HG03469 (cell line): ENCODE measurements around the gene CYP2D6.
"Not testable (repeated sequence)": the region's sequence is repeated elsewhere in the genome, so short reads cannot be mapped to it uniquely, and the experiment has no call there.

Experiments used
- ATAC-seq: cut with Tn5 transposase; IDR thresholded peaks from one replicate; pipeline ENCODE4 v1.9.1; 2021; ENCODE audit warnings: mild to moderate bottlenecking, moderate library complexity, moderate number of reproducible peaks; ENCODE audit not compliant: unreplicated experiment

The CYP2D6 gene

GRCh38 chr22:42158456-42159132 lies 28.0 kb upstream of the CYP2D6 start:
- no peak for ATAC-seq

DNA sequence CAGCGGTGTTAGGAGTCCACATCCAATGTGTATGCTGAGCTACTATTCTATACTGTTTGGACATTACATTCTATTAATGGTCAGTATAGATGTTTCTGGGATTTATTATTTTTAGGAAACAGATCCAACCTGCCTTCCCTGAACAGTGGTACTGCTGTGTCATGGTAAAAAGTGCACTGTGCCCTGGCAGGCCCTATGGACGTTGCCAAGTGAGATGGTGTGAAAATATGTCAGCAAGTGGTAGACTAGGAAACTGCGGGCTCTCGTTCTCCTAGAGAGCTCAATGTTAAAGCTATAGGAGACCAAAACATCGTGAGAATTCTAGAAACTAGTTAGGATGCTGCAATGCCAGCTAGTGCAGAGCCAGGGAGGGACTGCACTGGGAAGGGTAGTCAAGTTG lies 26.0 kb upstream of the CYP2D6 start:
- ATAC-seq, result no peak

GRCh38 chr22:42156121-42156520 lies 25.5 kb upstream of the CYP2D6 start:
- ATAC-seq, result no peak

GRCh38 chr22:42155053-42155543 lies 24.5 kb upstream of the CYP2D6 start:
- no peak for ATAC-seq

DNA sequence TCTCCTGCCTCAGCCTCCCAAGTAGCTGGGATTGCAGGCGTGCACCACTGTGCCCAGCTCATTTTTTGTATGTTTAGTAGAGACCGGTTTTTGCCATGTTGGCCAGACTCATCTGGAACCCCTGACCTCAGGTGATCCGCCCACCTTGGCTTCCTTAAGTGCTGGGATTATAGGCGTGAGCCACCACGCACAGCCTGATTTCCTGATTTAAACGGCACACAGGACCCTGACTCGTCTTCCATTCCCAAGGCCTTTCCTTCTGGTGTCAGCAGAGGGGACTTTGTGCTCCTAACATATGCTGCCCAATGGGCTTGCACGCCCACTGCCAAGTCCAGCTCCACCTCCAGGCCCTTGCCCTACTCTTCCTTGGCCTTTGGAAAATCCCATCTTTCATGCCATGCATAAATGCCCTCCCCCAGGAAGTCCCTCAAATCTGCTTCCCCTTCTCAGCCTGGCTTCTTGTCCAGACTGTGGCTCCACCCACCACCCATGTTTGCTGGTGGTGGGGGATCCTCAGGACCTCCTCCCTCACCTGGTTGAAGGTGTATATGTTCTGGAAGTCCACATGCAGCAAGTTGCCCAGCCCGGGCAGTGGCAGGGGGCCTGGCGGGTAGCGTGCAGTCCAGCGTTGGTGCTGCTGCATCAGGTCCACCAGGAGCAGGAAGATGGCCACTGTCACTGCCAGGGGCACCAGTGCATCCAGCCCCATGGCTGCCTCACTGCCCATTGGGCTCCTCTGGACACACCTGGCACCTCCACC lies 23.9 kb upstream of the CYP2D6 start:
- no peak for ATAC-seq

DNA sequence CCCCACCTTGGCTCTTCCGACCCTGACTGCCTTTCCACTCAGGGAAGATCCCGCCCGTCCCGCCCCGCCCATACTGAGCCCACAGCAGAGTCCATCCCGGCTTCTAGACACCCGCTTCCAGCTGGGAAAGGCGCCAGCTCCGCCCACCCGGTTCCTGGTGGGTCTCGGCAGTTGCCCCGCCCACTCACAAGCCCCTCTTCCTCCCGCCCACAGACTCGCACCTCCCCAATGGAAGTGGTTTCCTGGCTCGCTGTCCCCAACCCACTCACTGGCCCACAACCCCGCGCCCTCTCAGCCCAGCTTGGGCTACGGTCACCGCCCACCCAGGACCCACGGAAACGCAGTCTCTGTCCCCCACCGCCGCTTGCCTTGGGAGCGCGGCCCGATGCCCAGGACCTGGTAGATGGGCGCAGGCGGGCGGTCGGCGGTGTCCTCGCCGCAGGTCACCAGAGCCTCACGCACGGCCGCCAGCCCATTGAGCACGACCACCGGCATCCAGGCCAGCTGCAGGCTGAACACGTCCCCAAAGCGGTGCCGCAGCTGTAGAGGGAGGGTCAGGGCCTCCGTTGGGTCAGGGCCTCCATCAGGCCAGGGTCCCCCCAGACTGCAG lies 22.2 kb upstream of the CYP2D6 start:
- no peak for ATAC-seq

- ATAC-seq, result no peak
Measured at GRCh38 chr22:42151924-42152635, 21.5 kb upstream of the CYP2D6 start.

DNA sequence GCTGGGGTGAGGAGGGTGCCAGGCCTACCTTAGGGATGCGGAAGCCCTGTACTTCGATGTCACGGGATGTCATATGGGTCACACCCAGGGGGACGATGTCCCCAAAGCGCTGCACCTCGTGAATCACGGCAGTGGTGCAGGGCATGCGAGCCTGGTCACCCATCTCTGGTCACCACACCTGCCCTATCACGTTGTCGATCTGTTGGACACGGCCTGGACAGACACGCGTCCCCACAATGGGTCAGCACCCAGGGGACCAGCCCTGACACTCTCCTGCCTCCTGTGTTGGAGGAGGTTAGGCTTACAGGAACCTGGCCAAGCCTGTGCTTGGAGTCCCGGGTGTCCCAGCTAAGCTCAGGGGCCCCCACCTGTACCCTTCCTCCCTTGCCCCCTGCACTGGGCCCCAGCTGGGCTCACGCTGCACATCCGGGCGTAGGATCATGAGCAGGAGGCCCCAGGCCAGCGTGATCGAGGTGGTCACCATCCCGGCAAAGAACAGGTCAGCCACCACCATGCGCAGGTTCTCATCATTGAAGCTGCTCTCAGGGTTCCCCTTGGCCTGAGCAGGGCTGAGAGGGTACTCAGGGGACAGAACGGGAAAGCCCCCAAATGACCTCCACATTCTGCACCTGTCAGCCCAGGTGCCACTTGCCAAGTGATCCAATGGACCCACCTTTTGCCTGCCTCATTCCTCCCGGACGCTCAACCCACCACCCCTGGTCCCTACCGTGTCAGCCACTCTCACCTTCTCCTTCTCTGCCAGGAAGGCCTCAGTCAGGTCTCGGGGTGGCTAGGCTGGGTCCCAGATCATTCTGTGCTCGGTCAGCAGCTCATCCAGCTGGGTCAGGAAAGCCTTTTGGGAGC lies 20.3 kb upstream of the CYP2D6 start:
- no peak for ATAC-seq

DNA sequence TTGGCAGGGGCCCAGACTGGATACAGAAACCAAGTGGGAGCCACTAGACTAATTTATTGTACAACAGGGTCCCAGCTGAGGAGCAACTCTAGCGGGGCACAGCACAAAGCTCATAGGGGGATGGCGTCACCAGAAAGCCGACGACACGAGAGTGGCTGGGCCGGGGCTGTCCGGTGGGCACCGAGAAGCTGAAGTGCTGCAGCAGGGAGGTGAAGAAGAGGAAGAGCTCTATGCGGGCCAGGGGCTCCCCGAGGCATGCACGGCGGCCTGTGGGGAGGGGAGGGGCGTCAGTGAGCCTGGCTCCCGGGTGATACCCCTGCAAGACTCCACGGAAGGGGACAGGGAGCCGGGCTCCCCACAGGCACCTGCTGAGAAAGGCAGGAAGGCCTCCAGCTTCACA lies 19.2 kb upstream of the CYP2D6 start:
- ATAC-seq, result not testable (repeated sequence)

DNA sequence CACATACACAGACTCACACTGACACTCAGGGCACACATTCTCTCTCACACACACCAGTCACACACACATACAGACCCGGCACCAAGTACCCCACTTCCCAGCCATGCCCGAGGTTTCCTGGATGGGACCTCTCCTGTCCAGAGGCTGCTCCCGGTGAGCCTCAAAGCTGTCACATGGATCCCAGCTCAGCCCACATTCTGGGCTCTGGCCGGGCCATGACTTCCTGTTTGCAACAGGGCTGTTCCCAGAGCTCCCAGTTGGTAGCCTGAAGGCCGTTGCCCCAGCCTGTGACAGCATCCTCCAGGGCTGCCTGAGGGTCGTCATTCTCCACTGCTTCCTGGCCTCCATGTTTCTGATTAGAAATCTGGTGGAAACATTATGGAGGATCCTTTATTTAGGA lies 14.6 kb upstream of the CYP2D6 start:
- ATAC-seq, result no peak

DNA sequence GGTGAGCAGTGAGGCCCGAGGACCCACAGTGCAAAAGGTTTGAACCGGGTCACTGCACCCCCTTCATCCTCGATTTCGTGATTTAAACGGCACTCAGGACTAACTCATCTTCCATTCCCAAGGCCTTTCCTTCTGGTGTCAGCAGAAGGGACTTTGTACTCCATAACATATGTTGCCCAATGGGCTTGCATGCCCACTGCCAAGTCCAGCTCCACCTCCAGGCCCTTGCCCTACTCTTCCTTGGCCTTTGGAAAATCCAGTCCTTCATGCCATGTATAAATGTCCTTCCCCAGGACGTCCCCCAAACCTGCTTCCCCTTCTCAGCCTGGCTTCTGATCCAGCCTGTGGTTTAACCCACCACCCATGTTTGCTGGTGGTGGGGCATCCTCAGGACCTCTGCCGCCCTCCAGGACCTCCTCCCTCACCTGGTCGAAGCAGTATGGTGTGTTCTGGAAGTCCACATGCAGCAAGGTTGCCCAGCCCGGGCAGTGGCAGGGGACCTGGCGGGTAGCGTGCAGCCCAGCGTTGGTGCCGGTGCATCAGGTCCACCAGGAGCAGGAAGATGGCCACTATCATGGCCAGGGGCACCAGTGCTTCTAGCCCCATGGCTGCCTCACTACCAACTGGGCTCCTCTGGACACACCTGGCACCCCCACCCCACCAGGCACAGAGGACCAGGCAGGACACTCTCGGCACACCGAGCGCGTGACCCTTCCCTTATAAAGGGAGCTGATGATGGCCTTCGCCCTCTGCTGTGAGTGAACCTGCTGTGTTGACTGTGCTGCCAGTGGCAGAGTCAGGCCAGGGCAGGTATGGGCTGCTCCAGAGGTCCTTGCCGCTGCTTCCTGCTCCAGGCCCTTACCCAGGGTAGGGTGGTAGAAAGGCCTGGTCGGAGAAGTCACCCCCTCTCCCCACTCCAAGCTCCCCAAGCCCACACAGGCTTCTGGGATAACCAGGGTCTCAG lies 13.5 kb upstream of the CYP2D6 start:
- ATAC-seq, result not testable (repeated sequence)

GRCh38 chr22:42142771-42143461 lies 12.3 kb upstream of the CYP2D6 start:
- ATAC-seq, result no peak

DNA sequence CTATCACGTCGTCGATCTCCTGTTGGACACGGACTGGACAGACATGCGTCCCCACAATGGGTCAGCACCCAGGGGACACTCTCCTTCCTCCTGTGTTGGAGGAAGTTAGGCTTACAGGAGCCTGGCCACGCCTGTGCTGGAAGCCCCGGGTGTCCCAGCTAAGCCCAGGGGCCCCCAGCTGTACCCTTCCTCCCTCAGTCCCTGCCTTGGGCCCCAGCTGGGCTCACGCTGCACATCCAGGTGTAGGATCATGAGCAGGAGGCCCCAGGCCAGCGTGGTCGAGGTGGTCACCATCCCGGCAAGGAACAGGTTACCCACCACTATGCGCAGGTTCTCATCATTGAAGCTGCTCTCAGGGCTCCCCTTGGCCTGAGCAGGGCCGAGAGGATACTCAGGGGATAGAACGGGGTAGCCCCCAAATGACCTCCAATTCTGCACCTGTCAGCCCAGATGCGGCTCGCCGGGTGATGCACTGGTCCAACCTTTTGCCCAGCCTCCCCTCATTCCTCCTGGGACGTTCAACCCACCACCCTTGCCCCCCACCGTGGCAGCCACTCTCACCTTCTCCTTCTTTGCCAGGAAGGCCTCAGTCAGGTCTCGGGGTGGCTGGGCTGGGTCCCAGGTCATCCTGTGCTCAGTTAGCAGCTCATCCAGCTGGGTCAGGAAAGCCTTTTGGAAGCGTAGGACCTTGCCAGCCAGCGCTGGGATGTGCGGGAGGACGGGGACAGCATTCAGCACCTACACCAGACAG lies 10.9 kb upstream of the CYP2D6 start:
- ATAC-seq, result not testable (repeated sequence)

DNA sequence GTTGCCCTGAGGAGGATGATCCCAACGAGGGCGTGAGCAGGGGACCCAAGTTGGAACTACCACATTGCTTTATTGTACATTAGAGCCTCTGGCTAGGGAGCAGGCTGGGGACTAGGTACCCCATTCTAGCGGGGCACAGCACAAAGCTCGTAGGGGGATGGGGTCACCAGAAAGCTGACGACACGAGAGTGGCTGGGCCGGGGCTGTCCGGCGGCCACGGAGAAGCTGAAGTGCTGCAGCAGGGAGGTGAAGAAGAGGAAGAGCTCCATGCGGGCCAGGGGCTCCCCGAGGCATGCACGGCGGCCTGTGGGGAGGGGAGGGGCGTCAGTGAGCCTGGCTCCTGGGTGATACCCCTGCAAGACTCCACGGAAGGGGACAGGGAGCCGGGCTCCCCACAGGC lies 9.5 kb upstream of the CYP2D6 start:
- ATAC-seq, result not testable (repeated sequence)

GRCh38 chr22:42139508-42139907 lies 8.9 kb upstream of the CYP2D6 start:
- not testable (repeated sequence) for ATAC-seq

GRCh38 chr22:42138972-42139371 lies 8.4 kb upstream of the CYP2D6 start:
- ATAC-seq, result no peak

DNA sequence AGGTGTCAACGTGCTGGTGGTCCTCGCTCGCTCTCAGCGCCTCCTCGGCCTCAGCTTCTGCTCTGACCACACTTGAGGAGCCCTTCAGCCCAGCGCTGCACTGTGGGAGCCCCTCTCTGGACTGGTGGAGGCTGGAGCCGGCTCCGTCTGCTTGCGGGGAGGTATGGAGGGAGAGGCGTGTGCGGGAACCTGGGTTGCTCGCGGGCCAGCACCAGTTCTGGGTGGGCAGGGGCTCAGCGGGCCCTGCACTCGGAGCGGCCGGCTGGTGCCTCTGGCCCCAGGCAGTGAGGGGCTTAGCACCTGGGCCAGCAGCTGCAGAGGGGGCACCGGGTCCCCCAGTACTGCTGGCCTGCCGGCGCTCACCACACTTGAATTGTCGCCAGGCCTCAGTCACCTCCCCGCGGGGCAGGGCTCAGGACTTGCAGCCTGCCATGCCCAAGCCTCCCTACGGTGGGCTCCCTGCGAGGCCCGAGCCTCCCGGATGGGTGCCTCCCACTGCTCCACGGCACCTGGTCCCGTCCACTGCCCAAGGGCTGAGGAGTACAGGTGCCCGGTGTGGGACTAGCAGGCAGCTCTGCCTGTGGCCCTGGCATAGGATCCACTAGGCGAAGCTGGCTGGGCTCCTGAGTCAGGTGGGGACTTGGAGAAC lies 7.6 kb upstream of the CYP2D6 start:
- ATAC-seq, result no peak
